ENCODE data around the gene SNAI3.

Gene SNAI3

GRCh38 chr16:88706229-88706964, 20.1 kb upstream of the SNAI3 start, which contains the start of the genes CTU2 and RNF166:
CTU2 (plus strand) TSS chr16:88706503; CDS start chr16:88706531, 28 bp downstream.
RNF166 (minus strand) TSS chr16:88706408; CDS start chr16:88706325, 83 bp downstream.
- peak within 1 kb of the TSS; percentile 17 for H3K27ac ChIP-seq
- peak; percentile 45 for DNase-seq (ENCODE audit: low read depth, low spot score)

- no peak for DNase-seq (ENCODE audit: low read depth, low spot score)
- peak overlapping the region; percentile 17 for H3K27ac ChIP-seq
These were observed 19.5 kb upstream of the SNAI3 start for GRCh38 chr16:88705801-88706228.

GRCh38 chr16:88705076-88705684, 18.9 kb upstream of the SNAI3 start:
- DNase-seq (ENCODE audit: low read depth, low spot score): no peak
- no peak overlapping the region for H3K27ac ChIP-seq

DNA sequence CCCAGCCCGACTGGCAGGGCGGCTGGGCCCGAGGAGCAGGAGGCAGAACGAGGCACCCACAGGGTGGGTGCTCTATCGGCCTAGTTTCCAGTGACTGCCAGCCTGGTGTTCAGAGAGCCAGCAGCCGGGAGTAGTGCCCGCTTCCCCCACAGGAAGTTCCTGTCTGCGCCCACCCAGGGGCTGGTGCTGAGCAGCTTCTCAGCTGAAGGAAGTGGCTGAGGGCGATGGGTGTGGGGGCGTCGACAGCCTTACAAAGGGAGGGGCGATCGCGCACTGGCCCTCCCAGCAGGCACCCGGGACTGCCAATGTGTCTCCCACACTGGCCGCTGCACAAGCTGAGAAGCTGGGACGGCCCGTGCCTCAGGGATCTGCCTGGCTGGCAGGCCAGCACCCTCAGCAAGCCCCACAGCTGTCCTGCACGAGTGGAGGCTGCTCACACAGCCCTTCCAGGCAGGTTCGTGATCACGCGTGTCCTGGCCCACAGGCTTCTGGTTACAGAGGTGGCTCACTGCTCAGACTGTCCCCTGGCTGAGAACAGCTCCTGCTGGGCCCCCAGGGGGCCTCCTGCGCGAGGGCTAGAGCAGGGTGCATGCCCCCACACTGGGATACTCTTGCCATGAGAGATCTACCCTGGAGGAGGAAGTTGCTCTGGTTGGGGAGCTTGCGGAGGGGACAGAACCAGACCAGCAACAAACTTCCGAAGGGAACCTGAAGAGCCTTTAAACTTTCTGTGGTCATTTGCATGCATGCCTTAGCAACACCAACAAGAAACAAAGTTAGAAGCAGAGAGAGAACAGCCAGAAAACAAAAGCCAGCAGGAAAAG, 17.4 kb upstream of the SNAI3 start:
- DNase-seq (ENCODE audit: low read depth, low spot score): no peak
- no peak overlapping the region for H3K27ac ChIP-seq

DNA sequence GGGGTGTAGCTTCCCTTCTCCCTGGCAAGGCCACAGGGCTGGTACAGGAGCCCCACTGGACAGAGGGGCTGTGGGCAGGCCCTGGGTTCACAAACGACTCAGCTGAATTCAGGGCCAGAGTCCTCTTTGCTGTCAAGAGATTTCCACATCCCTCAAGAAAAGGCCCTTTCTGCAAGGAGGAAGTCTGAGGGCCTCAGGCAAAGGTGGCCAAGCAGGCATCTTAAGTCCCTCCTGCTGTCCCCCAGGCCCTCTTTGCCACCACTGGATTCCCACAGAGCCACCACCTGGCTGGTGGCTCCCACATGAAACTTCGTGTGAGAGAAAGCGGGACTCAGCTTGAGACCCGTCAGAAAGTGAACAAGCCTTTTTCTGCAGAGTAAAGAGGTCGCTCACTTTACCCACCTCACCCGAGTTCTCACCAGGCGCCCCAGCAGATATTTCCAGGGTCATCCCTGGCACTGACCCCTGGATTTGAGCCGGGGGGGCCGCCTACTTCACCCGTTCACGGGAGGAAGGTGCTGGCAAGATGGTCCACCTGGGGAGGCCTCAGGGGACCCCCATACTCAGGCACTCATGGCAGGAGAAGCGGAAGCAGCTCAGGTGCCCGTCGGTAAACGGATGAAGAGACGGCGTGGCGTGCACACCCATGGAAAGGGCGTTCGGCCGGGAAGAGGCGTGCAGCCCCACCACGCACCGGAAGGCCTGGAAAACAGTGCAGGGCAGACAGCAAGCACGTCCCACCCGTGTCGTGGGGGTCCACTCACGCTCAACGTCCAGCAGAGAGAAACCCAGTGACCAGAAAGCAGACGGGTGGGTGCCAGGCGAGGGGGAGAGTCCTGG, 16.3 kb upstream of the SNAI3 start:
- H3K27ac ChIP-seq: no peak overlapping the region
- DNase-seq (ENCODE audit: low read depth, low spot score): no peak

GRCh38 chr16:88701581-88702370, 15.5 kb upstream of the SNAI3 start:
- DNase-seq (ENCODE audit: low read depth, low spot score): no peak
- H3K27ac ChIP-seq: no peak overlapping the region

GRCh38 chr16:88700636-88701482, 14.6 kb upstream of the SNAI3 start:
- no peak overlapping the region for H3K27ac ChIP-seq
- no peak for DNase-seq (ENCODE audit: low read depth, low spot score)

GRCh38 chr16:88700322-88700635, 14.0 kb upstream of the SNAI3 start:
- DNase-seq (ENCODE audit: low read depth, low spot score): no peak
- H3K27ac ChIP-seq: no peak overlapping the region

DNA sequence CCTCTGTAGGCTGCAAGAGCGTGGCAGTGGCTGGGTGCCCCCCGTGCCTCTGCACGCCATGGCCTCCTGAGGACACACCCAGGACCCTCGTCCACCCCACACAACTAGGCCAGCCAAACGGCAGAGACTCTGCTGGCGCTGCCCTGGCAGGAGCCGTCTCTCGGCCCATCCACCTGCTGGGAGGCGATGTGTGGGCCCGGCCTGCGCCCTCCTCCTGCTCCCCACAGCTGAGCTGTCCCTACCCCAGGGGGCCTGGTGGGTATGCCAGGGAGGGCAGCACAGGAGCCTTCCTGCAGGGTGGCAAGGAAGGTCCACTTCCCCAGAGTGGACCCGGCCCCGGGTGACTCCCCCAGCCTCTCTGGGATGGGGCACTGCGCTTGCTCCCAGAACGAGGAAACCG, 12.9 kb upstream of the SNAI3 start:
- no peak for DNase-seq (ENCODE audit: low read depth, low spot score)
- H3K27ac ChIP-seq: no peak overlapping the region

DNA sequence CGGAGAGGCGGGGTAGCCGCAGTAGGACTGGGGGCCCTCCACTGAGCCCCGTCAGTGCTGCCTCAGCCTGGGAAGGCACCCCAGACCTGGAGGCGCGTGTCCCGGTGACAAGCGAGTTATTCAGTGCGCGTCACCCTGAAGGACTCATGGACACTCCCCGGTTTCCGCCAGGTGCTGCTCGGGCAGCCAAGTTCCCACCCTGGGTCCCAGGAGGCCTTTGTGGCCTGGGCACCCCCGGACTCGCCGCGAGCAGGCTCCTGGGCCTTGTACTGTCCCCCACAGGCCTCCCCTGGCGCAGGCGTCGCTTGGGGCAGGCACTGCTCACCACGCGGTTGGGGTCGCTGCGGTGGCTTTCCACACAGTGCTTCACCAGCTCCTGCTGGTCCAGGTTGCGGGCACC, 12.3 kb upstream of the SNAI3 start:
- no peak overlapping the region for H3K27ac ChIP-seq
- DNase-seq (ENCODE audit: low read depth, low spot score): no peak

GRCh38 chr16:88697831-88698615, 11.7 kb upstream of the SNAI3 start:
- H3K27ac ChIP-seq: no peak overlapping the region

GRCh38 chr16:88697116-88697830, 11.0 kb upstream of the SNAI3 start:
- no peak for DNase-seq (ENCODE audit: low read depth, low spot score)
- H3K27ac ChIP-seq: no peak overlapping the region

More at GRCh38 chr16:88697831-88698615, 11.7 kb upstream of the SNAI3 start:
- DNase-seq (ENCODE audit: low read depth, low spot score): no peak

GRCh38 chr16:88696441-88696840, 10.1 kb upstream of the SNAI3 start:
- no peak overlapping the region for H3K27ac ChIP-seq
- no peak for DNase-seq (ENCODE audit: low read depth, low spot score)

DNA sequence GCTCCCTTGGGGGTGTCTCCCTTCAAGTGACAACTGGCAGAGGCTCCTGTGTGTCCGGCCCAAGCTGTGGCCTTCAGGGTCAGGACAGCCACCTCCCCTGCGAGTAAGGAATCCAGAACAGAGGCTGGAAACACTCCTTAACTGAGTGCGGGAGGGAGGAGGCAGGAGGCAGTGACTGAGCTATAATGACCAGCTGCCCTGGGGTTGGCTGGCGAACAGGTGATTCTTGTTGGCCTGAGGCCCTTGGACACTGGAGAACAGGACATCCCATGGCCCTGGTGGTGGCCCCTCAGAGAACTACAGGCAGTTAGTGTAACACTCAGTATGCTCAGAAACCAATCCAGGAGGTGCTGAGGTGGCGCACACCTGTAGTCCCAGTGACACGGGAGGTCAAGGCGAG, 9.4 kb upstream of the SNAI3 start:
- H3K27ac ChIP-seq: no peak overlapping the region
- no peak for DNase-seq (ENCODE audit: low read depth, low spot score)

GRCh38 chr16:88695218-88695617, 8.9 kb upstream of the SNAI3 start:
- no peak for DNase-seq (ENCODE audit: low read depth, low spot score)
- H3K27ac ChIP-seq: no peak overlapping the region

DNA sequence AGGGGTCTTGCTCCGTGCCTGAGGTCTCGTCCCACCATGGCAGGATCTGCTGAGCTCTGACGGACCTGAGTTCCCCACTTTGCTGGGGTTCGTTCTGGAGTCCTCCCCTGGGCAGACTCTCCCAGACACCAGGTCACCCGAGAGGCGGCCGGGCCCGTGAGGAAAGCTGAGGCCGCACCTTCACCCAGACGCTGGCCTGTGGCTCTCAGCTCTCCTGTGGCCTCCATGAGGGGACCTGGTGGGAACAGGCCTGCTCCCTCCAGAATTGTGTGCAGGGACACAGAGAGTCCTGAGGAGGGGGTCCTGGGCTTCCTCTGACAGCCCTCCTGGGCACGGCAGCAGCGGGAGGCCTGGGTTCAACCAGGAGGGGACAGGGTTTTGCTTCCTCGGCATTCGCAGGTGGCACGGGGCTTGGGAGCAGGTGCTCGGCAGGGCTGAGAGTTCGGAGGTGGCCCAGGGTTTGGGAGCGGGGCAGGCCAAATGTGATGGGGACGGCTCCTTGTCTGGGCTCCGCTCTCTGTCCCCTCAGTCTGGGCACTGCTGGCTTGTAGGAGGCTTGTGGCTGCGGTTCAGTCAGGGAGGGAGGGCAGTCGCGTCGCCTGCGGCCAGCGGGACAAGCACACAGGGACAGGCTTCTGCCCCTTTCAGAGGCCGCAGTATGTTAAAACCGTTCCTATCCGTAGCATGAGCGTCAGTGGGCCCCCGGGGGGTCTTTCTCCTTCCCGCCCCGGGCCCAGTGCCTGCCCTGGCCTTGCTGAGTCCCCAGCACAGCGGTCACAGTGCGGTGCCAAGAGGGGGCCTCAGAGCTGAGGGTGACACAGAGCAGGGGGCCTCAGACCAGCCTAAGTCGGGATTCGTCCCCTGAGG, 8.1 kb upstream of the SNAI3 start:
- DNase-seq (ENCODE audit: low read depth, low spot score): no peak
- no peak overlapping the region for H3K27ac ChIP-seq
